H1 (cell line): ENCODE data around the gene CELA2A. TPM values are rescaled to one million over a fixed set of nuclear protein-coding genes. Genes with fewer than 3 reads are reported as not detected.

Source experiments
- CTCF ChIA-PET: fragments of 300-600 bp; sonication (Branson Sonifier 250); formaldehyde crosslinking; loops from one replicate; lab custom pipeline; 2021; ENCODE audit not compliant: partially characterized antibody; lab: Charles Lee
- POLR2A ChIA-PET: fragments of 300-600 bp; sonication (Branson Sonifier 250); formaldehyde crosslinking; loops from one replicate; lab custom pipeline; 2021; ENCODE audit warnings: inconsistent platforms; ENCODE audit not compliant: partially characterized antibody; lab: Charles Lee
- DNase-seq, 2 experiments: peaks; one replicate each; pipeline versions ENCODE4 v3.0.0 to v3.0.0-alpha.2; 2010 to 2022; ENCODE audit warnings: low spot score in 2 of 2, low read depth in 1 of 2, mixed read lengths in 1 of 2
- FAIRE-seq: peaks from 2 replicates; lab custom pipeline; 2011; peaks lifted over from hg19 to GRCh38; lab: Jason Lieb, UNC
- H2AFZ ChIP-seq: 2 replicates; pipeline ENCODE4 v1.8.1; 2012; ENCODE audit warnings: low read length, inconsistent platforms
- H2AK5ac ChIP-seq: 2 replicates; pipeline ENCODE4 v1.6.1; 2013; ENCODE audit warnings: low read depth, low read length
- H2BK120ac ChIP-seq: replicated peaks from 2 replicates; pipeline ENCODE3; 2013; ENCODE audit warnings: low read depth, low read length, inconsistent platforms
- H2BK12ac ChIP-seq: 2 replicates; pipeline ENCODE4 v1.6.1; 2013; ENCODE audit warnings: low read depth, low read length
- H2BK15ac ChIP-seq: 2 replicates; pipeline ENCODE4 v1.6.1; 2013; ENCODE audit warnings: low read length
- H2BK20ac ChIP-seq: 2 replicates; pipeline ENCODE4 v1.6.1; 2013; ENCODE audit warnings: low read length
- H2BK5ac ChIP-seq: 2 replicates; pipeline ENCODE4 v1.6.1; 2013; ENCODE audit warnings: low read depth, low read length
- H3K14ac ChIP-seq: 2 replicates; pipeline ENCODE4 v1.6.1; 2013; ENCODE audit warnings: inconsistent platforms; ENCODE audit not compliant: insufficient read length
- H3K18ac ChIP-seq: 2 replicates; pipeline ENCODE4 v1.6.1; 2013; ENCODE audit warnings: low read length; ENCODE audit errors: extremely low read depth
- H3K23ac ChIP-seq: 2 replicates; pipeline ENCODE4 v1.6.1; 2013; ENCODE audit warnings: inconsistent platforms; ENCODE audit not compliant: insufficient read length
- H3K23me2 ChIP-seq: 2 replicates; pipeline ENCODE4 v1.6.1; 2013; ENCODE audit warnings: low read depth, low read length
- H3K27ac ChIP-seq: 2 replicates; pipeline ENCODE4 v1.6.1; 2011; ENCODE audit warnings: low read depth, low read length, inconsistent platforms
- H3K27me3 ChIP-seq, 4 experiments: replicated peaks in 1 of 4; 1 replicate in 1 of 4; 2 replicates in 3 of 4; pipeline versions ENCODE4 v1.6.1 to v1.8.1; 2011 to 2013; ENCODE audit warnings: low read length in 3 of 4, mild to moderate bottlenecking in 3 of 4, inconsistent platforms in 2 of 4, mixed read lengths in 2 of 4, moderate library complexity in 1 of 4; ENCODE audit not compliant: control insufficient read depth in 3 of 4, insufficient read depth in 3 of 4; ENCODE audit errors: extremely low read depth in 1 of 4
- H3K36me3 ChIP-seq, 4 experiments: 2 replicates each; pipeline versions ENCODE4 v1.6.1 to v1.8.1; 2011 to 2013; ENCODE audit warnings: mild to moderate bottlenecking in 4 of 4, low read length in 3 of 4, moderate library complexity in 2 of 4, control low read depth in 1 of 4, inconsistent platforms in 1 of 4; ENCODE audit not compliant: insufficient read depth in 4 of 4, control insufficient read depth in 2 of 4
- H3K4ac ChIP-seq: replicated peaks from 2 replicates; pipeline ENCODE3; 2013; ENCODE audit warnings: low read length, low read depth, mixed read lengths, inconsistent platforms; ENCODE audit not compliant: insufficient read length
- H3K4me1 ChIP-seq, 4 experiments: replicated peaks in 1 of 4; 1 replicate in 1 of 4; 2 replicates in 3 of 4; pipeline versions ENCODE4 v1.6.1 to v1.8.1; 2011 to 2013; ENCODE audit warnings: low read length in 3 of 4, inconsistent platforms in 2 of 4, mixed read lengths in 1 of 4; ENCODE audit not compliant: insufficient read depth in 4 of 4, control insufficient read depth in 3 of 4
- H3K4me2 ChIP-seq, 2 experiments: 2 replicates each; pipeline versions ENCODE4 v1.6.1 to v1.8.1; 2011 to 2013; ENCODE audit warnings: low read depth in 2 of 2, low read length in 2 of 2, control low read depth in 1 of 2, inconsistent platforms in 1 of 2, mild to moderate bottlenecking in 1 of 2; ENCODE audit not compliant: insufficient read depth in 1 of 2
- H3K4me3 ChIP-seq, 4 experiments: fragments of 200-600, 300-600 bp in 1 of 4; sonication (generic), shearing (Covaris generic), sonication (Bioruptor Twin) in 1 of 4; 2 replicates each; pipeline versions ENCODE4 v1.5.1 to v1.8.1; 2011 to 2016; ENCODE audit warnings: low read length in 4 of 4, low read depth in 3 of 4, control low read depth in 2 of 4, inconsistent platforms in 2 of 4, mild to moderate bottlenecking in 2 of 4, mixed read lengths in 1 of 4, moderate library complexity in 1 of 4; ENCODE audit not compliant: insufficient read depth in 2 of 4; ENCODE audit errors: extremely low read depth in 1 of 4
- H3K56ac ChIP-seq: replicated peaks from 2 replicates; pipeline ENCODE3; 2013; ENCODE audit warnings: low read depth, mild to moderate bottlenecking, mixed read lengths, low read length, inconsistent platforms; ENCODE audit not compliant: insufficient read length
- H3K79me1 ChIP-seq: 2 replicates; pipeline ENCODE4 v1.6.1; 2013; ENCODE audit warnings: low read depth, low read length, control low read depth
- H3K79me2 ChIP-seq, 2 experiments: 2 replicates each; pipeline versions ENCODE4 v1.6.1 to v1.8.1; 2012 to 2013; ENCODE audit warnings: low read length in 2 of 2, mild to moderate bottlenecking in 2 of 2, inconsistent platforms in 1 of 2; ENCODE audit not compliant: insufficient read depth in 2 of 2, control insufficient read depth in 1 of 2
- H3K9ac ChIP-seq, 4 experiments: replicated peaks in 1 of 4; 1 replicate in 1 of 4; 2 replicates in 3 of 4; pipeline versions ENCODE4 v1.6.1 to v1.8.1; 2011 to 2013; ENCODE audit warnings: low read depth in 3 of 4, low read length in 3 of 4, control low read depth in 2 of 4, mild to moderate bottlenecking in 2 of 4, moderate library complexity in 2 of 4, inconsistent platforms in 1 of 4; ENCODE audit errors: extremely low read depth in 1 of 4
- H3K9me3 ChIP-seq, 2 experiments: 2 replicates each; pipeline versions ENCODE4 v1.6.1 to v1.8.1; 2012 to 2013; ENCODE audit warnings: mild to moderate bottlenecking in 2 of 2, moderate library complexity in 2 of 2, control low read depth in 1 of 2, inconsistent platforms in 1 of 2, low read depth in 1 of 2, low read length in 1 of 2, mixed read lengths in 1 of 2; ENCODE audit not compliant: insufficient read depth in 2 of 2
- H4K20me1 ChIP-seq, 2 experiments: replicated peaks in 1 of 2; 2 replicates each; pipeline versions ENCODE3 to v1.8.1; 2011 to 2013; ENCODE audit warnings: inconsistent platforms in 2 of 2, low read length in 2 of 2, mild to moderate bottlenecking in 1 of 2; ENCODE audit not compliant: insufficient read depth in 2 of 2, control insufficient read depth in 1 of 2
- H4K5ac ChIP-seq: 2 replicates; pipeline ENCODE4 v1.6.1; 2013; ENCODE audit warnings: low read length, low read depth, mixed read lengths, inconsistent platforms; ENCODE audit not compliant: insufficient read length
- H4K8ac ChIP-seq: 2 replicates; pipeline ENCODE4 v1.8.0; 2013; ENCODE audit warnings: mild to moderate bottlenecking, moderate library complexity, low read length, inconsistent platforms; ENCODE audit not compliant: insufficient read depth; ENCODE audit errors: extremely low read depth
- H4K91ac ChIP-seq: replicated peaks from 2 replicates; pipeline ENCODE3; 2013; ENCODE audit warnings: low read length, mixed read lengths, inconsistent platforms; ENCODE audit not compliant: insufficient read length
- CHD2 ChIP-seq: IDR thresholded peaks from 2 replicates; pipeline ENCODE4 v1.6.1; 2012; ENCODE audit warnings: low read length, improper control_type of control experiment
- CTBP2 ChIP-seq: IDR thresholded peaks from 2 replicates; pipeline ENCODE4 v1.7.0; 2011; ENCODE audit warnings: borderline replicate concordance, mild to moderate bottlenecking, moderate library complexity, mixed read lengths, low read length; ENCODE audit not compliant: insufficient read depth, insufficient read length
- FOSL1 ChIP-seq: IDR thresholded peaks from 2 replicates; pipeline ENCODE4 v1.6.1; 2011; ENCODE audit warnings: mild to moderate bottlenecking, low read depth, low read length, moderate library complexity; ENCODE audit not compliant: insufficient read depth
- HDAC2 ChIP-seq, 2 experiments: fragments of 300-600 bp in 1 of 2; sonication (generic) in 1 of 2; IDR thresholded peaks; 2 replicates each; pipeline ENCODE4 v1.6.1; 2011 to 2012; ENCODE audit warnings: low read depth in 2 of 2, low read length in 2 of 2, mild to moderate bottlenecking in 2 of 2, moderate library complexity in 2 of 2, borderline replicate concordance in 1 of 2, inconsistent platforms in 1 of 2
- KDM5A ChIP-seq: fragments of 200-600 bp; IDR thresholded peaks from 2 replicates; pipeline ENCODE4 v1.7.1; 2012; ENCODE audit warnings: mild to moderate bottlenecking, low read length, inconsistent platforms, mixed read lengths
- POLR2A ChIP-seq, 2 experiments: IDR thresholded peaks; 1 replicate in 1 of 2; 2 replicates in 1 of 2; pipeline ENCODE4 v1.6.1; 2011; ENCODE audit warnings: low read depth in 2 of 2, low read length in 2 of 2, mild to moderate bottlenecking in 2 of 2; ENCODE audit errors: control extremely low read depth in 1 of 2
- POU5F1 ChIP-seq: IDR thresholded peaks from 2 replicates; pipeline ENCODE4 v1.6.1; 2011; ENCODE audit warnings: low read depth, mild to moderate bottlenecking, low read length, moderate library complexity
- SIN3A ChIP-seq, 2 experiments: IDR thresholded peaks in 1 of 2; conservative IDR thresholded peaks in 1 of 2; 2 replicates each; pipeline ENCODE4 v1.6.1; 2011 to 2012; ENCODE audit warnings: low read length in 2 of 2, improper control_type of control experiment in 1 of 2, low read depth in 1 of 2, mild to moderate bottlenecking in 1 of 2
- SRF ChIP-seq: IDR thresholded peaks from 2 replicates; pipeline ENCODE4 v1.6.1; 2011; ENCODE audit warnings: mild to moderate bottlenecking, low read depth, low read length, moderate library complexity
- TAF1 ChIP-seq: IDR thresholded peaks from 2 replicates; pipeline ENCODE4 v1.6.1; 2011; ENCODE audit warnings: mild to moderate bottlenecking, low read depth, low read length
- ZNF274 ChIP-seq: IDR thresholded peaks from 2 replicates; pipeline ENCODE4 v1.7.0; 2012; ENCODE audit warnings: low read length, borderline replicate concordance; ENCODE audit errors: extremely low read depth
- WGBS, 2 experiments: shearing (Covaris generic) in 1 of 2; methylation state at CpG; one replicate each; pipeline versions ENCODE4 v1.1.6 to v1.1.7; 2013 to 2015; ENCODE audit warnings: low lambda C conversion rate in 2 of 2, mixed read lengths in 2 of 2, inconsistent platforms in 1 of 2, low coverage in 1 of 2, missing lambda C conversion rate in 1 of 2; ENCODE audit not compliant: insufficient replicate concordance in 2 of 2, insufficient coverage in 1 of 2, insufficient read length in 1 of 2; ENCODE audit errors: extremely low coverage in 1 of 2, missing lambda C conversion rate in 1 of 2; 5-methylcytosine and 5-hydroxymethylcytosine counted together
- polyA plus RNA-seq, 7 experiments: library from polyadenylated mRNA; depleted of rRNA in 3 of 7; stranded (reverse) in 5 of 7; unstranded in 2 of 7; fragments of >200 nt in 5 of 7; fragments of 200-250 nt in 2 of 7; gene quantifications; 1 replicate in 5 of 7; 2 replicates in 1 of 7; 4 replicates in 1 of 7; pipeline versions ENCODE4 v1.2.1 to v1.2.3, GENCODE V29; 2011 to 2013; ENCODE audit warnings: missing spikeins in 2 of 7, mixed read lengths in 2 of 7
- total RNA-seq: library from RNA; stranded (reverse); fragmentation: NEBNext Ultra II Directional; extraction: Animal tissue kit (Norgen Biotek cat#: 25700); gene quantifications from 2 replicates; pipeline ENCODE4 v1.2.1, GENCODE V29; 2021

Gene CELA2A
- total and polyA plus RNA-seq, 2 of the 8 experiments (the other 6 are each of a cell fraction or from before 2014, with no cell fraction given) = not detected

DNA sequence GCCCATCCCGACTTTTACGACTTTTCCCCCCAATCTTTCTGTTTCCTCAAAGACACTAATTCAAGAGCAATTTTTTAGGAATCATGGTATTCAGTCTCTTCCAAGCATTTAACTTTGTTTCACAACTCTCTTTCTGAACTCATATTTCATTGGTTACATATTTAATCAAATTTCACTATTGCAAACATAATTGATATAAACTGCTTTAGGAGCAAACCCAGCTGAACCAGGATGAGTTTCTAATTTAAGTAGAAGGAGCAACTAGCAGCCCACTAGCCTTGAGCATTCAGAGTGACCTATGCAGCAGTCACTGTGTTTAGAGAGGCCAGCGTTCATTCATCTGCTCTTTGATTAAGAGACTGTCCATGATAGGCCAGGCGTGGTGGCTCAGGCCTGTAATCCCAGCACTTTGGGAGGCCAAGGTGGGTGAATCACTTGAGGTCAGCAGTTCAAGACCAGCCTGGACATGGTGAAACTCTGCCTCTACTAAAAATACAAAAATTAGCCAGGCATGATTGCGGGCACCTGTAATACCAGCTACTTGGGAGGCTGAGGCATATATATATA, 21.2 kb downstream of the CELA2A start:
- Histone ChIP-seq H3K9me3 (no peaks in the 10 kb centered on the region), H3K36me3 (no peaks in the 10 kb centered on the region), H3K79me2 (no peaks in the 10 kb centered on the region), H3K4me3 (no peak overlapping the region), H4K5ac (no peak overlapping the region), H3K27ac (no peak overlapping the region), H4K91ac (no peak overlapping the region), H3K18ac (no peak overlapping the region), H4K8ac (no peak overlapping the region), H3K79me1 (no peaks in the 10 kb centered on the region), H2BK15ac (no peak overlapping the region), H2BK12ac (no peak overlapping the region), H3K23me2 (no peaks in the 10 kb centered on the region), H3K4me1 (no peaks in the 10 kb centered on the region; a peak in 1 of 7 replicates), H3K56ac (no peak overlapping the region), H3K4me2 (no peak overlapping the region), H2BK120ac (no peak overlapping the region), H2BK20ac (no peak overlapping the region), H3K9ac (no peak overlapping the region), H3K4ac (no peak overlapping the region), H3K14ac (no peak overlapping the region), H2AK5ac (no peak overlapping the region), H4K20me1 (peaks cover 0 to 3% of the 10 kb centered on the region in 2 experiments), H2BK5ac (no peak overlapping the region), H3K27me3 (no peaks in the 10 kb centered on the region), H3K23ac (no peak overlapping the region), H2AFZ (no peak overlapping the region)
- DNase-seq (no peak), FAIRE-seq (no peak)
- WGBS, 2 experiments = 90% methylated on average over 5 of the region's 5 CpGs; no CpG with 5 or more reads in 1 of the 2 experiments
- ChIA-PET POLR2A (no interaction called here), CTCF (interaction anchor here (0.9 kb wide), 1 partner anchor 22 kb away, joined by 4 read pairs; no protein-coding TSS in a partner anchor)
- TF ChIP-seq KDM5A = no peak
- TF ChIP-seq SRF = no peak
- TF ChIP-seq CTBP2 = no peak
- TF ChIP-seq HDAC2 (IDR thresholded peaks at IDR 0.05; ENCODE audit: borderline replicate concordance in 1 of 2, low read depth in 2 of 2, low read length in 2 of 2) = no peak
- TF ChIP-seq CHD2 = no peak
- TF ChIP-seq SIN3A (conservative IDR thresholded peaks at IDR 0.05 in 1 of 2, IDR thresholded peaks at IDR 0.05 in 1 of 2; ENCODE audit: low read depth in 1 of 2, low read length in 2 of 2) = no peak
- TF ChIP-seq FOSL1 = no peak
- TF ChIP-seq POLR2A (IDR thresholded peaks at IDR 0.05; ENCODE audit: control extremely low read depth in 1 of 2, low read depth in 2 of 2, low read length in 2 of 2) = no peak
- no peak for TF ChIP-seq POU5F1
- TF ChIP-seq ZNF274 = no peak
- no peak for TF ChIP-seq TAF1
- TF ChIP-seq, all 59 proteins: peak for 0
